Body of pancreas (tissue), 4 donors: ENCODE measurements around the gene LRRC59.

ENCODE experiments used
- CTCF ChIP-seq, 7 experiments: fragments of 450-650 bp in 4 of 7; fragments of 200-600 bp in 3 of 7; sonication (generic) in 3 of 7; IDR thresholded peaks; one replicate each; pipeline ENCODE4 v1.5.1; 2016 to 2019; ENCODE audit warnings: antibody characterized with exemption in 7 of 7
- POLR2A ChIP-seq, 3 donors: fragments of 450-650 bp; IDR thresholded peaks; one replicate each; pipeline ENCODE4 v1.6.1; 2016; ENCODE audit warnings: antibody characterized with exemption in 3 of 3, mild to moderate bottlenecking in 2 of 3

- no peak for TF ChIP-seq CTCF (IDR thresholded peaks at IDR 0.05)
- no peak for TF ChIP-seq POLR2A (IDR thresholded peaks at IDR 0.05)
Measured at GRCh38 chr17:50337956-50338355, 59.4 kb downstream of the LRRC59 start.
